GM06990 (cell line): ENCODE results near the gene SPDEF.

Experiments
- DNase-seq: peaks from one replicate; pipeline ENCODE4 v3.0.0-alpha.2; 2011; ENCODE audit not compliant: insufficient read length; ENCODE audit errors: extremely low read depth
- H3K27me3 ChIP-seq: replicated peaks from 2 replicates; pipeline ENCODE4 v1.6.0; 2011; ENCODE audit warnings: low read length; ENCODE audit not compliant: control insufficient read depth, insufficient read depth
- H3K36me3 ChIP-seq: 2 replicates; pipeline ENCODE4 v1.5.1; 2011; ENCODE audit warnings: low read length; ENCODE audit not compliant: control insufficient read depth, insufficient read depth
- H3K4me3 ChIP-seq: replicated peaks from 2 replicates; pipeline ENCODE4 v1.5.1; 2011; ENCODE audit warnings: low read depth, mild to moderate bottlenecking, control low read depth, low read length
- TF ChIP-seq, protein P1 (sequence below): IDR thresholded peaks from 2 replicates; pipeline ENCODE4 v1.5.1; 2011; ENCODE audit warnings: low read length, control low read depth, mild to moderate bottlenecking, inconsistent platforms; ENCODE audit not compliant: insufficient read depth, poor library complexity, severe bottlenecking

The SPDEF gene

DNA sequence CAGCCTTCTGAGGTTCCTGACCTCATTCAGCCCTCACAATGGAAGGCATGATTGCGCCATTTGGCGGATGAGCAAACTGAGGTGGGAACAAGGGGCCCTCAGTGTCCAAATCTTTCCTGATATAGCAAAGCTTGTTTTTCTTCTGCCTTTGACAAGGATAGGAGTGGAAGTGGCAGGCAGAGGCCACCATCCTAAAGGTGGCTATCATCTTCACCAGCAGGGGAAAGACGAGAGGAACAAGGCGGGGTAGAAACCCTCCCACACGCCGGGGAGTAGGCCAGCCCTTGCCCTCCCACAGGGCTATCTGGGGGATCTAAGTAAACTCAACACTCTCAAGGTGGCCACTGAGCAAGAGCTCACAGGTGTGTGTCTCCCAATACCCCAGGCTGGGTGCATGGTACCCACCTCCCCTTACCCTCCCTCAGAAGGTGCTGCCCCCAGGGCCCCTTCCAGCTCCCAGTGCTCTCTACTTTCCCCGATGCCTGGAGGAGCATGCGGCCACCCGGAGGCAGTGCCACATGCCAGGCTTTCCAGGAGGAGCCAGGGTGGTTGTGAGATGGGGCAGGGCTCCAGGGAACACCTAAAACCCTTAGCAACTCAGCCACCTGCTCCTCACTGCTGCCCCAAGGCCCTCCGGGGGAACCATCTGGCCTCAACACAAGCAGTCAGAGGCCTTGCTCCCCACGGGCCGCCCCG lies 11.2 kb downstream of the SPDEF start:
- TF ChIP-seq, protein P1, sequence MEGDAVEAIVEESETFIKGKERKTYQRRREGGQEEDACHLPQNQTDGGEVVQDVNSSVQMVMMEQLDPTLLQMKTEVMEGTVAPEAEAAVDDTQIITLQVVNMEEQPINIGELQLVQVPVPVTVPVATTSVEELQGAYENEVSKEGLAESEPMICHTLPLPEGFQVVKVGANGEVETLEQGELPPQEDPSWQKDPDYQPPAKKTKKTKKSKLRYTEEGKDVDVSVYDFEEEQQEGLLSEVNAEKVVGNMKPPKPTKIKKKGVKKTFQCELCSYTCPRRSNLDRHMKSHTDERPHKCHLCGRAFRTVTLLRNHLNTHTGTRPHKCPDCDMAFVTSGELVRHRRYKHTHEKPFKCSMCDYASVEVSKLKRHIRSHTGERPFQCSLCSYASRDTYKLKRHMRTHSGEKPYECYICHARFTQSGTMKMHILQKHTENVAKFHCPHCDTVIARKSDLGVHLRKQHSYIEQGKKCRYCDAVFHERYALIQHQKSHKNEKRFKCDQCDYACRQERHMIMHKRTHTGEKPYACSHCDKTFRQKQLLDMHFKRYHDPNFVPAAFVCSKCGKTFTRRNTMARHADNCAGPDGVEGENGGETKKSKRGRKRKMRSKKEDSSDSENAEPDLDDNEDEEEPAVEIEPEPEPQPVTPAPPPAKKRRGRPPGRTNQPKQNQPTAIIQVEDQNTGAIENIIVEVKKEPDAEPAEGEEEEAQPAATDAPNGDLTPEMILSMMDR, result no peak

DNA sequence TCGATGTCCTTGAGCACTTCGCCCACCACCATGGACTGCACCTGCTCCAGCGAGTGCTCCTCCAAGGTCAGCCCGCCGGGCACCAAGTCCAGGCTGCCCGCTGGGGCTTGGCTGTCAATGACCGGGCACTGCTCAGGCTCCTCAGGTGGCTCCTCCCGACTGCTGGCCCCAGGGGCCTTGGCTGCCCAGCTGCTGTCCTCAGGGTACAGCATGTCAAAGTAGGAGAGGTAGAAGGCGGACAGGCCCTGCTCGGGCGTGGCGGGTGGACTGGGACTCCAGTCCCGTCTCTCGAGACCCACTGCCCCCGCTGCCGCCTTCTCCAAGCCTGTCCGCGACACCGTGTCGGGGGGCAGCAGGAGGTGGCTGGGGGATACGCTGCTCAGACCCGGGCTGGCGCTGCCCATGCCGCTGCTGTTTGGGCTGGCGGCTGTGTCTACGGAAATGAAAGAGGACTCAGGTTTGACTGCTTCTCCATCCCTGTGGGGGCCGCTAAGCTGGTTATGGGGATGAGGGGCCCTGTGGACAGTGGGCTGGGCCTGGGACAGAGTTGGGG lies 12.0 kb downstream of the SPDEF start:
- Histone ChIP-seq H3K4me3 (no peak overlapping the region), H3K27me3 (no peaks in the 10 kb centered on the region; the same call in 1 of the 2 replicates), H3K36me3 (no peaks in the 10 kb centered on the region)
- no peak for DNase-seq
- TF ChIP-seq, protein P1, result no peak

More for the DNA sequence above, 11.2 kb downstream of the SPDEF start:
- no peak for DNase-seq
- Histone ChIP-seq H3K36me3 (no peaks in the 10 kb centered on the region), H3K4me3 (no peak overlapping the region), H3K27me3 (no peaks in the 10 kb centered on the region; the same call in 1 of the 2 replicates)

DNA sequence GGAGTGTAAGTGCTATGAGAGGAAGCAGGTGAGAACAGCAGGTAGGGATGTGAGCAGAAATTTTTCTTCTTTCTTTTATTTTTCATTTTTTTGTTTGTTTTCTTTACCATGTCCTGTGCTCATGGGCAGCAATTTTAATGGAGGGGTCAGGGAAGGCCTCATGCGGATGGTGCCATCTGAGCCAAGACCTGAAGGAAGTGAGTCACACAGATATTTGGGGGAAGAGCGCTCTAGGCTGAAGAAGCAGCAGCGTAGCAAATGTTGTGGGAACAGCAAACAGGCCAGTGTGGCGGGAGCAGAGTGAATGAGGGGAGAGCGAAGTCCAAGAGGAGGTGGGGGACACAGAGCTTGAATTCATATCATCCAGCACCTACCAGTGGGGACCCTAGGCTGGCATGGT lies 12.7 kb downstream of the SPDEF start:
- no peak for DNase-seq
- TF ChIP-seq, protein P1, result no peak
- H3K4me3 ChIP-seq, result no peak overlapping the region
- no peaks in the 10 kb centered on the region; the same call in 1 of the 2 replicates for H3K27me3 ChIP-seq
- H3K36me3 ChIP-seq, result no peaks in the 10 kb centered on the region

DNA sequence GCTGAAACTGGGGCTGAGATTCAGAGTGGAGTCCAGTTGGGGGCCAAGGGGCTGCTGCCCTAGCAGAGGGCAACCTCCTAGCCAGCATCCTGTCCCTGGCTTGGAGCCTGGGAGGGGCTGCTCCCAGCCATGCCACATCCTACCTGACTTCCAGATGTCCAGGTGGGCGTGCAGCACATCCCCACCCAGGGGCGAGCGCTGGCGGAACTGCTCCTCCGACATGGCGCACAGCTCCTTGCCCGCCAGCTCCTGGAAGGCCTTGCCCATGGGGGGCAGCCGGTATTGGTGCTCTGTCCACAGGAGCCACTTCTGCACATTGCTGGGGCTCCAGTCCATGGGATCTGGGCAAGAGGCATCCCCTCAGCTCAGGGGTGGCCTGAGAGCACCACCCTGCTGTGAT lies 15.3 kb downstream of the SPDEF start:
- no peaks in the 10 kb centered on the region; the same call in 1 of the 2 replicates for H3K27me3 ChIP-seq
- no peak for DNase-seq
- TF ChIP-seq, protein P1, result no peak

DNA sequence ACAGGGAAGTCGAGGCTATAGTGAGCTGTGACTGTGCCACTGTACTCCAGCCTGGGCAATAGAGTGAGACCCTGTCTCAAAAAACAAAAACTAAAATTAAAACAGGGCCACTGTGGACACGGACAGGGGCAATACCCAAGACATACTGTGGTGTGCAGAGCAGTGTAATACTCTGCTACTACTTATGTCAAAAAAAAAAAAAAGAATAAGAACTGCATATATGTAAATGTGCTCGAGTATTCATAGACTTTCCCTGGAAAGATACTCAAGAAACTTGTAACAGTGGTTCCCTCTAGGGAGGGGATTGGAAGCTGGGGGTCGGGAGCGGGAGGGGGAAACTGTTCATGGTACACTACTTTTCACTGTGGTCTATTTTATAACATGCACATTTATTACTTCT lies 15.9 kb downstream of the SPDEF start:
- TF ChIP-seq, protein P1, result no peak
- no peaks in the 10 kb centered on the region for H3K36me3 ChIP-seq
- no peak overlapping the region for H3K4me3 ChIP-seq
- no peaks in the 10 kb centered on the region; the same call in 1 of the 2 replicates for H3K27me3 ChIP-seq
- DNase-seq, result no peak

More for the DNA sequence above, 15.3 kb downstream of the SPDEF start:
- no peaks in the 10 kb centered on the region for H3K36me3 ChIP-seq
- H3K4me3 ChIP-seq, result no peak overlapping the region
